Measurements from ENCODE around the gene PHACTR1.

GRCh38 chr6:12679341-12679740 lies 37.2 kb upstream of the PHACTR1 start:
- TF ChIP-seq CTCF (IDR thresholded peaks at IDR 0.05) (no peak), POLR2A (IDR thresholded peaks at IDR 0.05) (no peak)

All from prostate gland (tissue), 2 donors.